CD4-positive, alpha-beta T cell treated with Interleukin-17A for 4 hours (primary cell): ENCODE results near the gene FBXO31.

Source experiments
- DNase-seq: peaks from one replicate; pipeline ENCODE4 v3.0.0-alpha.2; 2020; ENCODE audit warnings: mixed read lengths

Gene FBXO31

DNA sequence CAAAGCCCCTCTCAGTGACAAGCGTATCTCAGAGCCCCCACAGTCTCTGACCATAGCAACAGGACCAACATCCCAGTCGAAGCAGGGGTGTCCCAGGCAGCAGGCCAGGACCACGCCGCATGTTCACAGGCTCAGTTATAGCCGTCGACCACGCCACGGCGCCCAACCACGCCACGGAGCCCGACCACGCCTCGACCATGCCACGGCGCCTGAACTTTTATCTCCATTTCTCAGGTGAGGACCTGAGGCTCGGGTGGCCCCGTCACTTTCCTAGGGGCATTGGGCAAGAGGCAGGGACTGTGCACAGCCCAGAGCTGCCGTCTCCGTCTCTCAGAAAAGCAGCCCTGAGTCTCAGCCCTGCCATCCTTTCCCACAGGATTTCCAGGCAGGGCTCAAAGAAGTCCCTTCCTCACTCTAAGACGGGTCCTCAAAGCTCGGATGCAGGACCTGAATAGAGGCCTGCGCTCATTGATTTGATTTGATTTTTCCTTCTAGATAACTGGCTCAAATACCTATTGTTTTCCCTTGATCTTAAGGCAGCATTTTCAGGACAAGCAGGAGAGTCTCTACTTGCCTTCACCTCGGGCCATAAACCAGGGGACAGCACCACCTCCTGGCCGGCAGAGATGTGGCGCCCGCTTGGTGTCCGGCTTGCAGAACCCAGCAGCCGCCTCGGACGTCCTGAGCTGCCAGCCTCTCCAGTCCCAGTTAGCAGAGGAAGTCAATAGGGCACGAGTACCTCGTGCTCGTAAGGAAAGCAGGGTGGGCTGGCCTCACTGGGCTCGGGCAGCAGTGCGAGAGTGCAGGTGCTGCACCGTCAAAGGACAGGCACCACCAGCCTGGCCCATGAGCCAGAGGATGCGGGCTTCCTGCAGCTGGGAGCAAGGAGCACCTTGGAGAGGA, 105.1 kb downstream of the FBXO31 start:
- DNase-seq: peak; percentile 32
